ENCODE measurements around the gene MAPK8IP3.

DNA sequence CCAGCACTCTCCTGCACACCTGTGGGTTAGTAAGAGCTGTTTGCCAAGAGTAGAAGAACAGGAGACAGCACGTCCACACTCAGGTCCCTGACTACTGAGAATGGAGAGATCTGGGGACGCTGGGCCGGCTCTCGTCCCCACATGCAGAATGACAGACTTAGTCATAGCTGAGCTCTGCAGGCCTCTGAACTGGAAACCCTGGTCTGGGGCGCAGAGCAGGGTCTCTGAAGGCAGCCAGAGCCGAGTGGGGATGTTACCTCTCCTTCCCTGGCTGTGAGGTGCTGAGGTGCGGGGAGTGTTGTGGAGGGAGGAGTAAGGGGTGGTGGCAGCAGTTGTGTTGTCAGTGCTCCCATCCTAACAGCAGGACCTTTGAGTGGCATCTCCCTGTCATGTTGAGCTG is 35.1 kb upstream of the MAPK8IP3 start:
- no peak for TF ChIP-seq EZH2 (IDR thresholded peaks at IDR 0.05; ENCODE audit: low read length, unreplicated experiment)
- no peak for TF ChIP-seq CTCF (conservative IDR thresholded peaks at IDR 0.05; ENCODE audit: low read depth, low read length)
- TF ChIP-seq EZH2phosphoT487 (IDR thresholded peaks at IDR 0.05; ENCODE audit: borderline replicate concordance, low read length) = no peak
